HPDE6-E6E7 (cell line): ENCODE results near the gene RPRD1B.

Experiments used
- DNase-seq: peaks from one replicate; pipeline ENCODE4 v3.0.0; 2011; ENCODE audit warnings: missing footprints; ENCODE audit errors: extremely low spot score

Gene RPRD1B, protein sequence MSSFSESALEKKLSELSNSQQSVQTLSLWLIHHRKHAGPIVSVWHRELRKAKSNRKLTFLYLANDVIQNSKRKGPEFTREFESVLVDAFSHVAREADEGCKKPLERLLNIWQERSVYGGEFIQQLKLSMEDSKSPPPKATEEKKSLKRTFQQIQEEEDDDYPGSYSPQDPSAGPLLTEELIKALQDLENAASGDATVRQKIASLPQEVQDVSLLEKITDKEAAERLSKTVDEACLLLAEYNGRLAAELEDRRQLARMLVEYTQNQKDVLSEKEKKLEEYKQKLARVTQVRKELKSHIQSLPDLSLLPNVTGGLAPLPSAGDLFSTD

DNA sequence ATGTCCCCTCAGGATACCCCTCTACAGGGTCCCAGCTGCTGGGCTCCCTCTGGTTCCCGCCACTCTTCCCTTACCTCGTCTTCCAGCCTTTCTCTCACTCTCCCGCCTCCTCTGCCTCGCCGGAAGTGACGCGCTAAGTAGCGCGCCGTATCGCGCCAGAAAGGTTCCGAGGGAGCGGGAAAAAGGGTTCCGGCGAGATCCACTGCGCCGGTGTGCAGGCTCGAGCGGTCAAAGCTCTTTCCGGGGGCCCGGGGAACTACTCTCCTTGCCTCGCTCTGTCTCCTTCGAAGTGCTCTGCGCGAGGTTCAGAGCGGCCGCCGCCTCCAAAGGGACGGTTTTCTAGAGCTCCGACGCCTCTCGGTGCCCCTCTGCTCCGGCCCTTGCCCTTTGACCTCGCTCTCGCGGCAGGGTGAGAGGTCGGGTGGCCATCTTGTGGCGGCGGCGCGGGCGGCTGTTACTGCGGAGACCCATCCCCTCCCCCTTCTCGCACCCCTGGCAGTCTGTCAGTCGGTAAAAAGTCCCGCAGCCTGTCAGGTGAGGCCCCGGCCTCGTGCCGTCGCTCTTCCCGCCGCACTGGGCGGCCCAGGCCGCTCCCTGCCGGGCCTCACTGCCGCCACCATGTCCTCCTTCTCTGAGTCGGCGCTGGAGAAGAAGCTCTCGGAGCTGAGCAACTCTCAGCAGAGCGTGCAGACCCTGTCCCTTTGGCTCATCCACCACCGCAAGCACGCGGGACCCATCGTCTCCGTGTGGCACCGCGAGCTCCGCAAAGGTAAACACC, at the start of gene RPRD1B, which contains the start of gene TTI1:
TSS of gene RPRD1B (plus strand) at position 417 of the 778 bp plus-strand sequence. CDS start at position 619, 202 bp downstream.
TSS of gene TTI1 (minus strand) at position 127 of the 778 bp plus-strand sequence. CDS start 19,640 bp downstream, outside the sequence.
- DNase-seq = peak; percentile 99

DNA sequence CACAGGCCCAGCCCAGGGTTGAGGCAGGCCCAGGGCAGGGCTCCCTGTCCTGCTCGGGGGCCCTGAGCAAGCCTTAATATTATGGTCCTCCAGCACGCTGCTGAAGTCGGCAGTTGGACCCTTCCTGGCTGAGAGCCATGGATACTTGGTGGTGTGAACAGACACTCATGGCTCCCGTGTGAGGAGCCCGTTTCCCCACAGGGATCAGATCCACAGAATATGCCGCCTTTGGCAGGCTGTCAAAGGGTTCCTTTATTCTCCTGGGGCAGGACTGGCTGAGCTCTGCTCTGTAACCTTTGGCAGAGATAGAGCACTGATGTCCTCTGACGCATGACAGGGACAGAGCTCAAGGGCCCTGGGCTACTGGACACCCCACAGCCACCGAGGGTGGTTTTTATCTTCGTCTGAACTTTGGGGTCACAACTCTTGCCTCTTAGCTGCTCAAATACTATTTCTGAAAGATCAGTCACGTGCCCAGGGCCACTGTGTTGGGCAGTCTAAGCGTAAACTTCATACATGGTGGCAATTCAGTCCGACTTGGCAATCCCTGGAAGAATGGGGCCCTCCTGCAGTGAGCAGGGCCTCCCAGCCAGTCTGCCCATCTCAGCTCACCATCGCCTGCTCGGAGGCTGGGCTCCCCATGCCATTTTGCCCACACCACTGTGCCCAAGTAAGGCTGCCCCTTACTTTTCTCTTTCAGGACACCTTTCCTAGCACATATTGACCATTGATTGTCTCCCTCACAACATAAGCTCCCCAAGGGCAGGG, 49.3 kb upstream of the RPRD1B start:
- no peak for DNase-seq

DNA sequence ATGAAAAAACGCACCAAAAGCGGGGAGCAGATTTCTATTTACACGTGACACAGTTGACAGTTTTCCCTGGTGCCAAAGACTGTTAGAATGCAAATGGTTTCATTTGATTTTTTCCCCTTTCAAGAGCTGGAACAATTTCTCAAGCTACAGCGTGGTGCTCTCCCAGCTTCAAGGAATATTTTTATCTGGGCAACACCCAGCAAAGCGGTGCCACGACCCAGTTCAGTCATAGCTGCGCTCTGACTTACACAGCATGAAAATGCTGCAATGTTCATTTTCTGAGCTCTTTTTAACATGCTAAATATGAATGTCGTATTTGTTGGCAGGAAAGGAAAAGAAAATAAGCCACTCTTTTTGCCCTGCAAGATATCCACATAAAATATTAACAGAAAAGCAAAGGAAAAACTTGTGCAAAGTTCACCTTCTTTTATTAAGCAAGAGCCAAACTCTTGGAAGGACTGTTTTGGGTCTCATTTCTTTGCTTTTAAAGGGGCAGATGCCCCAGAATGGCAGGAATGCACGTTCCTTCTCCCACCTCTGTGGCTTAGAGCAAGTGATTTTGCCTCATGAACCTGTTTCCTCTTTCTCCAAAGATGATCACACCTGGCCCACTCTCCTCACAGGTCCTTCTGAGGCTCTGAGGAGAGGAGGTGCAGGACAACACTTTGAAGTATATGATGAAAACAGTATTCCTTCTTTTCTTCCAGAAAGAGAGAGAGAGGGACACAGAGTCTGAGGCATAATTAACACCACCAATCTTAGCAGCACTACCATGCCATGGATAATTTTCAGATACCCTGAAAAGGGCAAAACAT, 47.3 kb upstream of the RPRD1B start:
- no peak for DNase-seq

DNA sequence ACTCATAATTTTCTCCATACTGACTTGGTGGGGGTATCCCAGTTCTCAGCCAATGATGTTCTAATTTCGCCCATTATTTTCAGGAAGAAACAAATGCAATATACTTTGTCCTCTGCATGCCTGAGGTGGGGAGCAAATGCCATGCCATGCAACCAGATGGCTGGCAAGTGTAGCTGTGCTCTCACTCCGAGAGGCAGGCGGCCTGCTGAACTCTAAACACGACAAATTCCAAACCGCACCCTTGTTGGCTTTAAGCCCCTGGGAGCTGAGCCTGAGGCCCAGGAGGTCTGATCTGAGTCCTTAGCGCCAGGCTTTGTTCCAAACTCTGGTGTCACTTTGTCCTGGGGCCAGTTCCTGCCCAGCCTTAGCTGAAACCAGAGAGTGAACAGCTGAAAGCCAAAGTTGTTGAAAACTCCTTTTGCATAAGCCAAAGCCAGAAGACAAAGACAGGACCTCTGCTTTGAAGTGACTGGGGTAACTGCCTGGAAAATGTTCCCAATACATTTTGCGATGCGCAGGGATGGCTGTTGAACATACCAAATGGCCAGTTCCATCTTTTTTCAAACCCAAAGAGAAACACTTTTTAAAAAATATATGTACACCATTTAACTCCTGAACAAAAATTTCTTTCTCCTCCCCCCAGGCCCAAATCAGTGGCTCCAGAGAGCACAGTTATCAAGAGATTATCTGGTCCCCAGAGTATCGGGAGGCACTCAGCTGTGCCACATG, 46.5 kb upstream of the RPRD1B start:
- no peak for DNase-seq

DNA sequence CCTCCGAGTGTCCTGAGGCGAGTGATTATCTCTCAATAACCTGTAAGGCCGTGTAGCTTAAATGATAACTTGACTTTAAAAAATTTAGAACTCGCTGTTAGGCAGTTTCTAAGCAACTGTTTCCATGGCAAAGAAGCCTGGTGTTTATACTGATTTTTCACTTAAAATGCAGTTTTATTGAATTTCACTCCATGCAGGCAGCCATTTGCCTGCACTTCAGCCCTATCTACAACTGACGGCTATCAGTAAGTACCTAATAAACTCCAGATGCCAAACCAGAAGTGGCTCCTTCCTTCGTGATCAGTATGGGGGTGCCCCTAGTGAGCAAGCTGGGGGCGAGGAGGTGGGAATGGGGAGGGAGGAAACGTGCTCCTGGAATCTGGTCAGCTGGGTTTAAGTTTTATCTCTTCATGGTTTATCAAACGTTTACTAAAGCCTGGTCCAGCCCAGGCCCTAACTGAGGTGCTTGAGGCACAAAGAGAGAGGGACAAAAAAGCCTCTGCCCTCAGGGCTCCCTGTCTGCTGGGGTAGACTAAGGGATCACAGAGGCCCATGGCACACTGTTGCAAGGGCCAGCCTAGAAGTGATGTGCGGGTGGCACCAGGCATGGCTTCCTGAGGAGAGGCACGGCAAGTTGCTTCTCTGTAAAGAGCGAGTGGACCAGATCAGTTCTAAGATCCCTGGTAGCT, 45.8 kb upstream of the RPRD1B start:
- DNase-seq = no peak

DNA sequence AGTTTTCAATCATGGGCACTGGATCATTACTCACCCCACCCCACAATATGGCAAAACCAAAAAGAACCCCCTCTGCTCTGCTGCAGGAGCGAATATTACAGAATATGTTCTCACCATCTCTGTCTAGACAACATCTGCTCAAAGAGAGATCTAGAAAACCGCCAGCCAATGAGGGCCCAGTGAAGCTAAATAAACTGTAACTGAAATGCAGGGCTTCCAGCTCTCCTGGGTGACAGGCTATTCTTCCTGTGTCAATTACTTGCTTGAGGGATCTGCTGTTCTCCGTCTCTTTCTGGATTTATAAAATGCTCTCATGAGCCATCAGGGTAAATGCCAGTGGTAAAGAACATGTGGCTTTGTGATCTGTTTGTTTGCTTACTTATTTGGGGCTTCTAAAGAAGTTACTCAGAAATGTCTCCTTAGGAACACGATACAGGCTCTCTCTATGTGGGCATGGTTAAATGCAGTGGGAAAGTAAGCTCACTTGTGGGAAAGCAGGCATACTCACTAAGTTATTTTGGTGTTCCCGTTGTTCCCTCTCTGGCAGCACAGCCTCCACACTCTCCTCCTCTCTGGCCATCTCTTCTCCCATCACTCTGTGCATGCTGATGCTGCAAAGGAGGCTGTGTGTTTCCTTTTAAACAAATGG, 45.1 kb upstream of the RPRD1B start:
- no peak for DNase-seq

DNA sequence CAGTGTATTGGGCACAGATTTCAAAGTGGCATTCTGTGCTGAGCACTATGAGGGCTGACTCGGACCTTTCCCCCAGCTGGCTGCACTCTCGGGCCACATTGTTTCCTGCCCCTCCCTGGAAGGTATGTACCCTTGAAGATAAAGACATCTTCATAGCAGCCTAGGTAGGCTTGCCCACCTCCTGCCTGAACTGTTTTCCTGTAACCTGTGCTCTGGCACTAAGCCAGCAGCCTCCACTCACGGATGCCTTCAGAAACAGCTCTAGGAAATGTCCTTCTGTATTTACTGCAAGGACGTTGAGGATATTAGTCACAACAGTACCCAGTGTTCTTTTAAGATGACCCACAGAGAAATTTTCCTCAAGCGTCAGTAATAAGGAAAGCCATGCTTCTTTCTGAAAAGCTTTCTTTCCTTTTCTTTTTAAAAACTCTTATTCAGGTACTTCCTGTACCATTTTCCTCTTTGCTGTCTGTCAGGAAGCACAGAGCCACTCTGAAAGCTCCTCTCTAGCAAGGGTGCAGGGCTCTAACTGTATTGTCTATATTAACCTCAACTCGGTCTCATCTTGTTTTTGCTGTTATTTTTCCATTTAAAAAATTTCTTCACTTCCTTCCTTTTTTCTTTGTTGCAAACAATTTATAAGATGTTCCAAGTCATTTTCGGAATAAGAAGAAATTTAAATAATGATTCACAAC, 43.8 kb upstream of the RPRD1B start:
- peak; percentile 58 for DNase-seq

DNA sequence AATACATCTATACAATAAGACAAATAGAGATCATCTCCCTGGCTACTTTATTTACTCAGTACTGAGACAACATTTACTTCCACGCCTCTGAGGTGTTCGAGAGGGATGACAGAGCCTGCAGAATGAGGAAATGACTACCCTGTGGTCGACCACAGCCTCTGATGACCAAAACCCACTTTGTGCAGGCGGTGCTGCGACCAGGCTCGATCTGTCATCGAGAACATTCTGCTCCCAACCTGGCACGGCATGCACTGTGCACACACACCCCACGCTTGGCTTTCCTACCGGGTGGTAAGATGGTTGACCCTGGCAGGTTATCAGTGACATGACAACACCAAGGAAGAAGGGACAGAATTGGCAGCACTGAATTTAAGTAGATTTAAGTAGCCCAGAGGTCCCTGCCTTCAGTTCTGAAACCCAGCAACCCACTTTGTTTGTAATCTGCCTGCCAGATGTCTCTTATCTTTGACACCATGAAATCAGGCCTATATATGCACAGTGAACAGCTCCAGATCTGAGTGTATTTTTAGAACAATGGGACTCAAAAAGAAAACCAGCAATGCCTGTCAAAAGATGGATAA, 42.9 kb upstream of the RPRD1B start:
- DNase-seq = peak; percentile 98

DNA sequence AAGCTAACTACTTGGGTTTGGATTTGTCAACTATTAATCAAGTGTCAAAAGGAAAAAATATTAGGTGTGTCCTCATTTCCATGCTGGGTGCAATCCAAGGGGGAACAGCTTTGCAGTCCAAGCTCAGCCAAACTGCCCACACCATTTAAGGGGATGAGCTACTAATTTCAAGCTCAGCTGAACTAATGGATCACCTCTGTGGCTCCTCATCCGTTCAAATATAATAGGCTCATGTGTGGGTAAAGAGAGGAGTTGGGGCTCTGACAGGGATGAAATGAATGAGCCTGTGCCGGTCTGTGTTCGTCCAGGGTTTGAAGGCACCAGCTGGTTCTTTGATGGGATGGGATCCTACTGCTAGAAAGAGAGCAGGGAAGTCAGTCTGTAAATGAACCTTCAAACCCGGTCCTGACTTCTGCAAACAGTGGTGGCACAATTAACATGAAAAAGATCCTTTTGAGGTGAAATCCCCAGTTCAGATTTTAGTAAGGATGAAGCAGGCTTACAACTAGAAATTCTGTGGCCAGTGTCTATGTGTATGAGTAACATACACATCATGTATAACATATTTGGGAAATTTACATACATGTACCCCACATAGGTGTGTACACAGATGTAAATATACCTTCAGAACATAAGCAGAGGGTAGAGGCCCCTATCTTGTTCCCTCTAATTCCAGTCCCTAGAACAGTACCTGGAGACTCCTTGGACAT, 42.2 kb upstream of the RPRD1B start:
- no peak for DNase-seq

DNA sequence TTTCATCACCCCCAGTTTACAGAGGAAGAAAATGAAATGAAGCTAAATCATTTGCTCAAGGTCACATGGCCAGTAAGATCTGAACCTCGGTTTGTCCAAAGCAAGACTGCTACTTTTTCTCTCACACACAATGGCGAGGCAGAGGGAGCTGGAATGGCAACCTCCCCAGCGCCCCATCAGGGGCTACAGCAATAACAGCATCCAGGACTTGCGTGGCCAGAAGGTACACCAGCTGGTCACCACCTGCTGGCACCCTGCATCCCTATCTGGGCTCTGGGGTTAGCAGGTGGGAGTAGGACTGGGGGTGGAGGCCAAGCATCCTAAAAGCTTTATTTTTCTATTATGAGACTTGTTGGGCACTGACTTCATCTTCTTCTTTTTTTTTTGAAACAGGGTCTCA, 41.6 kb upstream of the RPRD1B start:
- DNase-seq = no peak

DNA sequence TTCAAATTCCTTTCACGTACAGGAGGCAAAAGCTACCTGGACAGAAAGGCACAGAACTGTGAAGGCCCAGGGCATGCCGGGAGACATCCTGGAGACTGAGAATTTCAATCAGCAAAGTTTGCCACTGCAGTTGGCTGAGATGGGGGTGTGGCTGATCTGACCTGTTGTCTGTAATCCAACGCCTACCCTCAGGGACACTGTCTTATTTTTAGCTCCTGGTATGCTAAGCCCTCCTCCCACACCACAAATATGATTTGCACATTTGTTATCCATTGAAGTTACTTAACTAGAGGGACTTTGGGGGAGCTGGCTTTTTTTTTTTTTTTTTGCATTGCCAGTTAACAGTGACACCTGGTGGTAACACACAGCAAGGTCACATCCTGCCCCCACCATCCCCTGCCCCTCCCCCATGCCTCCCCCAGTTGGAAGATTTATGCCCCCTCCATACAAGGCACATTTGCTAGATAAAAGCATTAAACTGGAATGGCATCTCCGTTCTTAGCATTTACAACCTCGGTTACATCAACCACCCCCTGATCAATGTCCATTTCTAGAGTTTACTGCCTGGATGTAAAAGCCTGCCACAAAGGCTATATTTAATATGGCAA, 40.6 kb upstream of the RPRD1B start:
- peak; percentile 94 for DNase-seq

DNA sequence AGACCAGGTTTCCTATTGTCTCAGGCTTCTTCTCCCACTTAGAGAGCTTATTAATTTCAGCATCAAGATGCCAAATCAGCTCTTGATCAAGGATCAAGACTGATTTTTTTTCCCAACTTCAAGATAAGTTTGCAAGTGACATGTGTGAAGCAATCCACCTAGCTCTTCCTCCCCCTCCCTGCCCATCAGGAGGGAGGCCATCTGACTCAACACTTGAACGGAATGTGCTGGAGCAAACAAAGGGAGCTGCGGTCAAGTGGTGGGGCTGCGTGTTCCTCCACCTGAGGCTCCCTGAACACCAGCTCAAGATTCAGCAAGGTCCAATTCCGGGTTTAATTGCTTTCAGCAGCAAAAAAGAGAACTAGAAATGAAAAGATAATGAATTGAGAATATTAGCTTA, 39.0 kb upstream of the RPRD1B start:
- peak; percentile 100 for DNase-seq

DNA sequence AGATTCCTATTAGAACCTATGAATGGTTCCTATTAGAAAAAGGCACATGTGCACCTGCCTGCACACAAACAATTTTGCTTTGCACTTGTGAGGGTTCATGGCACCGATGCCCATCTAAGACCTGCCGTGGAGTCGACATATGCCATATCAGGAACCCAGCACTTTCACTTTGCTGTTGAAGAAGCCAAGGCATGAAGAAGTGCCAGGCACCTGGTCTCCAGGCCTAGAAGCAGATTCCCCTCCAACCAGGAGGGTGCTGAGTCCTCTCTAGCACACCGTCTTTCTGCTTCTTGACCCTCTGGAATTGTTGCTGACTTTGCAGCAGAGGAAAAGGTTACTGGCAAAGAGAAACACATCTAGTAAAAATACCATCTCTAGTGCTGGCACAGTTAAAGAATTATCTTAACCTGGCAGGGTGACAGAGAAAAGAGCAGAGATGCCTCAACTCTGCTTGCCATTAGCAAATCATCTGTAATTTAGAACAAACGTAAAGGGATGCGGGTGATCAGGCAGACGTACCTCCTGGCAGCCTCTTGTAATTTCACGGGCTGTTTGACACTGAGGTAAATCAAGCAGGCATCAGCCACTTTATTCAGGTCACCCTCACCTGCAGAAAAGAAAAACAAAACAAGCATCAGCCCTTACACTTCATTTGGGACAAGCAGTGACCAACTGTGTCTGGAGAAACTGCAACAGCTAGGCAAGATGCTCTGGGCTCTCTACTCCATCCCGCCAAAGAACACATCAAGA, 37.5 kb upstream of the RPRD1B start:
- no peak for DNase-seq

DNA sequence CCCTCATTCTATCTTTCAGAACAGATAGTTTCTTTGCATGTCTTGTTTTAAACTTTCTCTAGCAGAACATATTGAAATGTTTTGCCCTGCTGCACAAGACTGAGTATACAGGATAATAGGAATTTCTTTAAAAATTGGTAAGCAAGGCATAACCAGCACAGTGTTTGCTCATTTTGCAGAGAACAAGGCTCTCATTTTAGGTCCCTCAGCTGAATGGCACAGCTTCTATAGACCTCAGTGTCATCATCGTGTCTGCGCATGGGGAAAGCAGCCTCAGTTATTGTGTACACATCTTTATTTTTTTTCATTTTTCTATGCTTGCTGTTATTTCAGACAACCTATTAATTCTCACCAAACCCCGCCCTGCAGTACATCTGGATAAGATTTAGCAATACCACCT, 36.0 kb upstream of the RPRD1B start:
- DNase-seq = no peak

DNA sequence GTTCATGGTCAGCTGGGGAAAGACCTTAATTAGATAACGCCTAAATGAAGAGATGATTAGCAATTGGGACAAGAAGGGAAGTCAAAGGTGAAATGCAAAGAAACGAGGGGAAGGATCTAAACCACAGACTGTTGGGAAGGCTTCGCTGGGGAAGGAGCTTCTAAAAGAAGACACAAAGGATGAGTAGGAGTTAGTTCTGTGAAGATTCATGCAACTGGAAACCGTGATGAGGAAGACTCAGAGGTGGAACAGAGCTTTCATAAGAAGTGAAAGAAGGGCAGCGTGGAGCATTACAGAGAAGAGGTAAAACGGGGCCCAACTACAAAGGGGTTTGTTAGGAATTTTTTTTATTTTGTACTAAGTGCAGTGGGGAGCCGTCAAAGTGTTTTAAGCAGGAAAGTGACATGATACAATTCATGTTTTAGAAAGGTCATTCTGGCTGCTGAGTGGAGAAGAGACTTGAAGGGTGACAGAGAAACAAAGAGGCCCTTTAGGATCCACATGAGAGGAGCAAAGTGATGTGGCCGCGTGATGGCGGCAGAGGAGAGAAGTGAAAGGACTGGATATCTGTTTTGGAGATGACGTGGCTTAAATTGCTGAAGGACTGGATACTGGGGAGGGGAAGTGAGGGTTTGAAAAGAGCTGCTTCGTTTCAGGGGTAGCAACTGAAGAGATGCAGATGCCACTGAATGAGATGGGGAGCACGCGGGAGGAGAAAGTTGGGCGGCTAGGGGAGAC, 33.9 kb upstream of the RPRD1B start:
- no peak for DNase-seq

DNA sequence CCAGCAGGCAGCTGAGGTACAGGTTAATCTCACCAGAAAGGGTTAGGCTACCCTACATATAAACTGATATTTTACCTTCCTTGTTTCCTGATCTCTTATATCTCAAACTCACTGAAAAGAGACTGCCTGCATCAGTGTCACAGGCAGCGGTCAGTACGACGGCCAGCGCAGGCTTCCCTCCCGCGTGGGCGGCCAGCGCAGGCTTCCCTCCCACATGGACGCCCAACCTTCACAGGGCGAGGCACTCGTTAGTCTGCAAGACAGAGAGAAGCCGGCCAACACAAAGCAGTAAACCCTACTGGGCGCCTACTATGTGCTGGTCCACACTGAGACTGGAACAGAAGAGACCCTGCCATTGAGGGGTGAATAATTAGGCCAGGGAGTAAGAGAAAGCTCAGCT, 33.3 kb upstream of the RPRD1B start:
- DNase-seq = no peak
